ENCODE data around the gene GCM1.

GCM1 gene

GRCh38 chr6:53171605-53172467, 23.2 kb upstream of the GCM1 start:
- peak; percentile 86 for DNase-seq
- peak; percentile 89 for ATAC-seq (ENCODE audit: insufficient read depth, low read depth)
- H3K9me3 ChIP-seq (ENCODE audit: insufficient read depth, low read length, severe bottlenecking) = no peaks in the 10 kb centered on the region
- no peaks in the 10 kb centered on the region for H3K36me3 ChIP-seq (ENCODE audit: insufficient read depth, low read length)
- no peaks in the 10 kb centered on the region for H3K27me3 ChIP-seq (ENCODE audit: insufficient read depth, low read length, poor library complexity)
- H3K79me2 ChIP-seq (ENCODE audit: insufficient read depth, low read length) = no peaks in the 10 kb centered on the region
- H3K4me1 ChIP-seq (ENCODE audit: insufficient read depth, low read length) = no peaks in the 10 kb centered on the region
- no peak overlapping the region for H3K9ac ChIP-seq (ENCODE audit: low read depth, low read length)
- no peaks in the 10 kb centered on the region for H4K20me1 ChIP-seq (ENCODE audit: insufficient read depth, low read length)
- no peak overlapping the region for H3K4me3 ChIP-seq (ENCODE audit: low read depth in 1 of 2, low read length in 2 of 2)
- no peak overlapping the region for H2AFZ ChIP-seq (ENCODE audit: low read depth, low read length)
- H3K27ac ChIP-seq (ENCODE audit: low read length) = peak overlapping the region; percentile 52
- no peak overlapping the region for H3K4me2 ChIP-seq (ENCODE audit: insufficient read depth, low read length)
- TF ChIP-seq EZH2 (IDR thresholded peaks at IDR 0.05; ENCODE audit: borderline replicate concordance, low read depth, low read length, severe bottlenecking) (no peak), CTCF (IDR thresholded peaks at IDR 0.05; ENCODE audit: borderline replicate concordance, extremely low read depth, low read length, poor library complexity, severe bottlenecking) (peak; percentile 100)

- ATAC-seq (ENCODE audit: insufficient read depth, low read depth) (no peak), DNase-seq (no peak)
- Histone ChIP-seq H3K27me3 (ENCODE audit: insufficient read depth, low read length, poor library complexity) (no peaks in the 10 kb centered on the region), H3K4me1 (ENCODE audit: insufficient read depth, low read length) (no peaks in the 10 kb centered on the region), H3K4me2 (ENCODE audit: insufficient read depth, low read length) (no peak overlapping the region), H3K4me3 (ENCODE audit: low read depth in 1 of 2, low read length in 2 of 2) (no peak overlapping the region), H4K20me1 (ENCODE audit: insufficient read depth, low read length) (no peaks in the 10 kb centered on the region), H3K27ac (ENCODE audit: low read length) (no peak overlapping the region), H3K36me3 (ENCODE audit: insufficient read depth, low read length) (no peaks in the 10 kb centered on the region), H3K79me2 (ENCODE audit: insufficient read depth, low read length) (no peaks in the 10 kb centered on the region), H3K9me3 (ENCODE audit: insufficient read depth, low read length, severe bottlenecking) (no peaks in the 10 kb centered on the region), H3K9ac (ENCODE audit: low read depth, low read length) (no peak overlapping the region), H2AFZ (ENCODE audit: low read depth, low read length) (no peak overlapping the region)
- no peak for TF ChIP-seq EZH2 (IDR thresholded peaks at IDR 0.05; ENCODE audit: borderline replicate concordance, low read depth, low read length, severe bottlenecking)
- TF ChIP-seq CTCF (IDR thresholded peaks at IDR 0.05; ENCODE audit: borderline replicate concordance, extremely low read depth, low read length, poor library complexity, severe bottlenecking) = no peak
Measured at GRCh38 chr6:53168516-53169267, 20.1 kb upstream of the GCM1 start.

- H4K20me1 ChIP-seq (ENCODE audit: insufficient read depth, low read length) = no peaks in the 10 kb centered on the region
- no peak for TF ChIP-seq EZH2 (IDR thresholded peaks at IDR 0.05; ENCODE audit: borderline replicate concordance, low read depth, low read length, severe bottlenecking)
- no peak for TF ChIP-seq CTCF (IDR thresholded peaks at IDR 0.05; ENCODE audit: borderline replicate concordance, extremely low read depth, low read length, poor library complexity, severe bottlenecking)
- no peak overlapping the region for H3K4me2 ChIP-seq (ENCODE audit: insufficient read depth, low read length)
- ATAC-seq (ENCODE audit: insufficient read depth, low read depth) (no peak), DNase-seq (no peak)
- H2AFZ ChIP-seq (ENCODE audit: low read depth, low read length) = no peak overlapping the region
- H3K27me3 ChIP-seq (ENCODE audit: insufficient read depth, low read length, poor library complexity) = no peaks in the 10 kb centered on the region
- no peak overlapping the region for H3K4me3 ChIP-seq (ENCODE audit: low read depth in 1 of 2, low read length in 2 of 2)
- H3K9ac ChIP-seq (ENCODE audit: low read depth, low read length) = no peak overlapping the region
- no peaks in the 10 kb centered on the region for H3K4me1 ChIP-seq (ENCODE audit: insufficient read depth, low read length)
- no peaks in the 10 kb centered on the region for H3K9me3 ChIP-seq (ENCODE audit: insufficient read depth, low read length, severe bottlenecking)
- H3K79me2 ChIP-seq (ENCODE audit: insufficient read depth, low read length) = no peaks in the 10 kb centered on the region
- H3K36me3 ChIP-seq (ENCODE audit: insufficient read depth, low read length) = no peaks in the 10 kb centered on the region
- no peak overlapping the region for H3K27ac ChIP-seq (ENCODE audit: low read length)
Measured at GRCh38 chr6:53165293-53165692, 16.7 kb upstream of the GCM1 start.

Data from DND-41 (cell line).